Neural progenitor cell (in vitro differentiated cells): ENCODE results near the gene PRM2.

Experiments used
- CTCF ChIP-seq: fragments of 200-600 bp; sonication (generic); IDR thresholded peaks from 2 replicates; pipeline ENCODE4 v1.5.1; 2017; ENCODE audit warnings: antibody characterized with exemption, mild to moderate bottlenecking
- EZH2 ChIP-seq: fragments of 200-600 bp; sonication (generic); IDR thresholded peaks from 2 replicates; pipeline ENCODE4 v1.6.1; 2017; ENCODE audit warnings: antibody characterized with exemption, mild to moderate bottlenecking, moderate library complexity
- EZH2phosphoT487 ChIP-seq: fragments of 200-600 bp; sonication (generic); IDR thresholded peaks from 2 replicates; pipeline ENCODE4 v1.6.1; 2017; ENCODE audit warnings: antibody characterized with exemption

- TF ChIP-seq CTCF: no peak
- TF ChIP-seq EZH2phosphoT487: no peak
- TF ChIP-seq EZH2: no peak
These were observed 43.2 kb downstream of the PRM2 start for GRCh38 chr16:11232852-11233726.
